GM19025 (cell line): ENCODE results near the gene EDEM3.

Experiments used
- ATAC-seq: cut with Tn5 transposase; IDR thresholded peaks from one replicate; pipeline ENCODE4 v1.9.1; 2021; ENCODE audit warnings: mild to moderate bottlenecking, low read depth, moderate library complexity; ENCODE audit not compliant: unreplicated experiment

The EDEM3 gene

DNA sequence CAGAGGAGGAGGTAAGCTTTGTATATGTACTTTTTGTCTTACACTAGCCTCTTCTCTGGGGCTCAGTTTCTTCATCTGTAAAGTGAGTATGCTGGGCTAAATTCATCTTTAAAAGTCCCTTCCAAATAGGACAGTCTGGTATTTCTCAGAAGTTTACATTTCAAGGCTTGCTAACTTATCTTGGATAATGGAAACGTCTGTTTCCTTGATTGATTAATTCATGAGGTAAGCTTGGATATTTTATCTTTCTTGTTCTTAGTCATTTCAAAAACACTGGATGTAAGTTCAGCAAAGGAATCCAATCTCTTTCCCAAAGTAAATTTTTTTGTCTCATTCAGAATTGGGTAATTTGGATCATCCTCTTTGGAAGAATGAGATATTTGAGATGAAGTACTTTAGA, 111.0 kb downstream of the EDEM3 start:
- no peak for ATAC-seq

DNA sequence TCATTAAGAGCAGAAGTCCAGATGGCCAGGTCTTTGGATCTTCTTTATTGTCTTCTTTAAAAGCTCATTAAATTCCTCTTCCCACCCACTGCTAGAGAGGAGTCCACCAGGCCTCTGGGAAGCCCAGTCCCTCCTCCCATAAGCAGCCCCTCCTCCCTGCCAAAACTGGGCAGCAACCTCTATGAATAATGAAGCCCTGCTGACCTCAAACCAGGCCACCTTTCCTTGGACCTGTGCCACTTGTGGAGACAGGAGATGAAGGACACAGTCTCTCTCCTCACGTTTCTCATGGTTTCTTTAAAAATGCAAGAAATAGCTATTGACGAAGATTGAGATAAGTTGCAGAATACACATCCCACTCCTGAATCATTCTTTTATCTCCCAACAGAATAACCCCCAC, 112.8 kb downstream of the EDEM3 start:
- no peak for ATAC-seq

DNA sequence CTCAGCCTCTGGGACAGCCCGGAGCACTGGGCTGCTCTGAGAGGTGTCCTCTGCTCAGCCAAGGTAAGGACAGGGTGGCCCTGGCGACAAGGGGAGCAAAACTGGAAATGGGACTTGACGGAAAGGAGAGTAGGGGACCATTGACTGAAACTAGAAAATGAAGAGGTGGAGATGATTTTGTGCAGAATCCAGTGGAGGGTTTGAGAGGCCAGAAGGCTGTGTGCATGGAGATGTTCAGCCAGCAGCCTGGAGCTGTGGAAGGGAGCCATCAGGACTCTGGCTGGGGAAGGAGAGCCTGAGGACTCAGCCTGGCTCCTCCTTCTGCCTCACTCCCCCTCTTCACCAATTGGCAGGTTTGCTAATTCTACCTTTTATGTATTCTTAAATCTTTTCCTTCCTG, 114.2 kb downstream of the EDEM3 start:
- no peak for ATAC-seq
